GM23338 (cell line): ENCODE results near the gene POLR1E. TPM values are rescaled to one million over a fixed set of nuclear protein-coding genes. Genes with fewer than 3 reads are reported as not detected.

Experiments used
- ATAC-seq: fragments of 200-7000 bp; cut with Tn5 transposase; 3 replicates; pipeline ENCODE4 v1.9.1; 2020
- DNase-seq: peaks from one replicate; pipeline ENCODE4 v3.0.0-alpha.2; 2015; ENCODE audit warnings: low spot score
- H2AFZ ChIP-seq: fragments of 200-600 bp; sonication (generic); 2 replicates; pipeline ENCODE4 v1.8.0; 2016; ENCODE audit warnings: antibody characterized with exemption, mild to moderate bottlenecking, moderate library complexity
- H3F3A ChIP-seq: fragments of 200-600 bp; sonication (generic); replicated peaks from 2 replicates; pipeline ENCODE4 v1.8.0; 2017; ENCODE audit warnings: antibody characterized with exemption, mixed run types, low read depth
- H3K27ac ChIP-seq: fragments of 200-600 bp; sonication (generic); 2 replicates; pipeline ENCODE4 v1.6.1; 2016; ENCODE audit warnings: low read depth
- H3K27me3 ChIP-seq: fragments of 200-600 bp; sonication (generic); 2 replicates; pipeline ENCODE4 v1.8.0; 2016; ENCODE audit warnings: mild to moderate bottlenecking, mixed run types, moderate library complexity; ENCODE audit not compliant: insufficient read depth
- H3K36me3 ChIP-seq: fragments of 200-600 bp; sonication (generic); 2 replicates; pipeline ENCODE4 v1.8.0; 2016; ENCODE audit warnings: mild to moderate bottlenecking; ENCODE audit not compliant: insufficient read depth
- H3K4me1 ChIP-seq: fragments of 200-600 bp; sonication (generic); 2 replicates; pipeline ENCODE4 v1.8.0; 2016; ENCODE audit warnings: mild to moderate bottlenecking, moderate library complexity; ENCODE audit not compliant: insufficient read depth
- H3K4me2 ChIP-seq: fragments of 200-600 bp; sonication (generic); 2 replicates; pipeline ENCODE4 v1.7.1; 2017; ENCODE audit warnings: mixed run types
- H3K4me3 ChIP-seq: fragments of 200-600 bp; sonication (generic); 2 replicates; pipeline ENCODE4 v1.6.1; 2016; ENCODE audit warnings: mixed run types
- H3K79me2 ChIP-seq: fragments of 200-600 bp; sonication (generic); replicated peaks from 2 replicates; pipeline ENCODE4 v1.8.0; 2017; ENCODE audit warnings: mild to moderate bottlenecking; ENCODE audit not compliant: insufficient read depth
- H3K9me2 ChIP-seq: fragments of 200-600 bp; sonication (generic); 2 replicates; pipeline ENCODE4 v1.8.0; 2017; ENCODE audit not compliant: insufficient read depth
- H4K20me1 ChIP-seq: fragments of 200-600 bp; sonication (generic); replicated peaks from 2 replicates; pipeline ENCODE4 v1.8.0; 2017; ENCODE audit warnings: mild to moderate bottlenecking; ENCODE audit not compliant: insufficient read depth
- H3K27ac Mint-ChIP-seq: 2 replicates; pipeline ENCODE4 v1.8.0; 2020; ENCODE audit warnings: inconsistent platforms, mild to moderate bottlenecking, moderate library complexity, mixed read lengths
- H3K27me3 Mint-ChIP-seq: 3 replicates; pipeline ENCODE4 v1.8.0; 2022; ENCODE audit warnings: low read depth, mild to moderate bottlenecking, moderate library complexity, mixed read lengths, inconsistent platforms; ENCODE audit not compliant: insufficient read depth, poor library complexity
- H3K36me3 Mint-ChIP-seq: 3 replicates; pipeline ENCODE4 v1.8.0; 2021; ENCODE audit warnings: low read depth, mild to moderate bottlenecking, inconsistent platforms, moderate library complexity, mixed read lengths
- H3K4me1 Mint-ChIP-seq: 3 replicates; pipeline ENCODE4 v1.8.0; 2020; ENCODE audit warnings: mild to moderate bottlenecking, inconsistent platforms, mixed read lengths
- H3K4me3 Mint-ChIP-seq: 3 replicates; pipeline ENCODE4 v1.8.0; 2021; ENCODE audit warnings: moderate library complexity, mild to moderate bottlenecking, inconsistent platforms, mixed read lengths
- H3K9me3 Mint-ChIP-seq: 3 replicates; pipeline ENCODE4 v1.8.0; 2020; ENCODE audit warnings: moderate library complexity, mild to moderate bottlenecking, inconsistent platforms, mixed read lengths
- CREB1 ChIP-seq: fragments of 250-450 bp; sonication (Bioruptor Pico); IDR thresholded peaks from 2 replicates; pipeline ENCODE4 v1.5.0; 2020; ENCODE audit warnings: low read depth, mild to moderate bottlenecking, moderate library complexity
- ETS1 ChIP-seq: IDR thresholded peaks from 2 replicates; pipeline ENCODE4 v1.6.1; 2016; ENCODE audit warnings: antibody characterized with exemption
- EZH2 ChIP-seq: fragments of 200-600 bp; sonication (generic); IDR thresholded peaks from one replicate; pipeline ENCODE4 v1.8.0; 2017; ENCODE audit warnings: antibody characterized with exemption, mild to moderate bottlenecking, low read depth; ENCODE audit not compliant: unreplicated experiment
- NANOG ChIP-seq: IDR thresholded peaks from 2 replicates; pipeline ENCODE4 v1.6.1; 2016; ENCODE audit warnings: antibody characterized with exemption, borderline replicate concordance
- POLR2AphosphoS5 ChIP-seq: IDR thresholded peaks from 2 replicates; pipeline ENCODE4 v1.6.1; 2016; ENCODE audit warnings: antibody characterized with exemption, low read depth
- ZNF114 ChIP-seq: fragments of 250-450 bp; sonication (Bioruptor Pico); IDR thresholded peaks from 2 replicates; pipeline ENCODE4 v1.5.0; 2020; ENCODE audit warnings: mild to moderate bottlenecking, moderate library complexity
- ZNF331 ChIP-seq: fragments of 250-450 bp; sonication (Bioruptor Pico); IDR thresholded peaks from 2 replicates; pipeline ENCODE4 v1.5.0; 2020; ENCODE audit warnings: low read depth, mild to moderate bottlenecking, moderate library complexity
- polyA plus RNA-seq: library from polyadenylated mRNA; unstranded; fragments of >200 nt; fragmentation: Nextera tagmentation; extraction: Ambion mirVana; gene quantifications from 2 replicates; pipeline ENCODE4 v1.2.1, GENCODE V29; 2016
- total RNA-seq: library from RNA; depleted of rRNA; stranded (reverse); fragments of >200 nt; shearing (Covaris generic); gene quantifications from 2 replicates; pipeline ENCODE4 v1.2.3, GENCODE V29; 2014
- TF ChIP-seq, protein P1 (sequence below), 2 experiments: fragments of 200-600 bp in 1 of 2; sonication (generic) in 1 of 2; conservative IDR thresholded peaks; 2 replicates each; pipeline versions ENCODE4 v1.5.1 to v1.6.1; 2016 to 2017; ENCODE audit warnings: antibody characterized with exemption in 2 of 2, low read depth in 2 of 2, mild to moderate bottlenecking in 2 of 2, moderate library complexity in 1 of 2
- TF ChIP-seq, protein P2 (sequence below): IDR thresholded peaks from one replicate; pipeline ENCODE4 v1.6.1; 2018; ENCODE audit warnings: antibody characterized with exemption; ENCODE audit not compliant: unreplicated experiment
- TF ChIP-seq, protein P3 (sequence below): fragments of 250-450 bp; sonication (Bioruptor Pico); IDR thresholded peaks from 2 replicates; pipeline ENCODE4 v1.5.0; 2020; ENCODE audit warnings: mild to moderate bottlenecking, moderate library complexity

POLR1E gene
- total and polyA plus RNA-seq, 2 experiments from 2014 or later, result 19.2 to 45.5 TPM

DNA sequence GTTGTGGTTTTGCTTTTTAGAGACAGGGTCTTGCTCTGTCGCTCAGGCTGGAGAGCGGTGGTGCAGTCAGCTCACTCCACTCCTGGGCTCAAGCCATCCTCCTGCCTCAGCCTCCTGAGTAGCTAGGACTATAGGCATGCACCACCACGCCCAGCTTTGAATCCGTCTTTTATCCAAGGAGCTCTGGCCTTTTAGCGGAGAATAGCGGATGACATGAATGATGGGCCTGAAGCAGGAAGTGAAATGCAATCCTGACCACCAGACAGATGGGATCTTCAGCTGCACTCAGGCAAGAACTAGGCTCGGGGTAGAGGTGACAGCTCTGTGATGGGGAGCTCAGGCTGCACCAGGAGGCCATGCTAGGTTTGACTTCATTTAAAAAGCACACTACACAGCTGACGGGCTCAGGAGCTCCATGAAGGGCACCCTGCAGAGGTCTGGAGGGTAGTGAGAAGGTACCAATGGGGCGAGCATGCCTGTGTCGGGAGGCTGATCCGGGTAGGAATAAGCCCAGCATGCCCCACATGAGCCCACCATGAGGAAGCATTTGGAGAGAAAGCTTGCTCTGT lies 21.9 kb downstream of the POLR1E start:
- no peaks in the 10 kb centered on the region for H3K4me1 ChIP-seq
- H3K79me2 ChIP-seq, result no peaks in the 10 kb centered on the region
- H3K9me2 ChIP-seq, result no peaks in the 10 kb centered on the region
- TF ChIP-seq NANOG, result no peak
- no peak for TF ChIP-seq EZH2
- TF ChIP-seq ETS1, result no peak
- no peak for TF ChIP-seq ZNF331 (CRISPR knock-in tag)
- TF ChIP-seq, protein P1, sequence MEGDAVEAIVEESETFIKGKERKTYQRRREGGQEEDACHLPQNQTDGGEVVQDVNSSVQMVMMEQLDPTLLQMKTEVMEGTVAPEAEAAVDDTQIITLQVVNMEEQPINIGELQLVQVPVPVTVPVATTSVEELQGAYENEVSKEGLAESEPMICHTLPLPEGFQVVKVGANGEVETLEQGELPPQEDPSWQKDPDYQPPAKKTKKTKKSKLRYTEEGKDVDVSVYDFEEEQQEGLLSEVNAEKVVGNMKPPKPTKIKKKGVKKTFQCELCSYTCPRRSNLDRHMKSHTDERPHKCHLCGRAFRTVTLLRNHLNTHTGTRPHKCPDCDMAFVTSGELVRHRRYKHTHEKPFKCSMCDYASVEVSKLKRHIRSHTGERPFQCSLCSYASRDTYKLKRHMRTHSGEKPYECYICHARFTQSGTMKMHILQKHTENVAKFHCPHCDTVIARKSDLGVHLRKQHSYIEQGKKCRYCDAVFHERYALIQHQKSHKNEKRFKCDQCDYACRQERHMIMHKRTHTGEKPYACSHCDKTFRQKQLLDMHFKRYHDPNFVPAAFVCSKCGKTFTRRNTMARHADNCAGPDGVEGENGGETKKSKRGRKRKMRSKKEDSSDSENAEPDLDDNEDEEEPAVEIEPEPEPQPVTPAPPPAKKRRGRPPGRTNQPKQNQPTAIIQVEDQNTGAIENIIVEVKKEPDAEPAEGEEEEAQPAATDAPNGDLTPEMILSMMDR (conservative IDR thresholded peaks at IDR 0.05; ENCODE audit: low read depth in 2 of 2), result no peak
- TF ChIP-seq POLR2AphosphoS5, result no peak
- no peak for TF ChIP-seq CREB1 (CRISPR knock-in tag)
- TF ChIP-seq, protein P2, sequence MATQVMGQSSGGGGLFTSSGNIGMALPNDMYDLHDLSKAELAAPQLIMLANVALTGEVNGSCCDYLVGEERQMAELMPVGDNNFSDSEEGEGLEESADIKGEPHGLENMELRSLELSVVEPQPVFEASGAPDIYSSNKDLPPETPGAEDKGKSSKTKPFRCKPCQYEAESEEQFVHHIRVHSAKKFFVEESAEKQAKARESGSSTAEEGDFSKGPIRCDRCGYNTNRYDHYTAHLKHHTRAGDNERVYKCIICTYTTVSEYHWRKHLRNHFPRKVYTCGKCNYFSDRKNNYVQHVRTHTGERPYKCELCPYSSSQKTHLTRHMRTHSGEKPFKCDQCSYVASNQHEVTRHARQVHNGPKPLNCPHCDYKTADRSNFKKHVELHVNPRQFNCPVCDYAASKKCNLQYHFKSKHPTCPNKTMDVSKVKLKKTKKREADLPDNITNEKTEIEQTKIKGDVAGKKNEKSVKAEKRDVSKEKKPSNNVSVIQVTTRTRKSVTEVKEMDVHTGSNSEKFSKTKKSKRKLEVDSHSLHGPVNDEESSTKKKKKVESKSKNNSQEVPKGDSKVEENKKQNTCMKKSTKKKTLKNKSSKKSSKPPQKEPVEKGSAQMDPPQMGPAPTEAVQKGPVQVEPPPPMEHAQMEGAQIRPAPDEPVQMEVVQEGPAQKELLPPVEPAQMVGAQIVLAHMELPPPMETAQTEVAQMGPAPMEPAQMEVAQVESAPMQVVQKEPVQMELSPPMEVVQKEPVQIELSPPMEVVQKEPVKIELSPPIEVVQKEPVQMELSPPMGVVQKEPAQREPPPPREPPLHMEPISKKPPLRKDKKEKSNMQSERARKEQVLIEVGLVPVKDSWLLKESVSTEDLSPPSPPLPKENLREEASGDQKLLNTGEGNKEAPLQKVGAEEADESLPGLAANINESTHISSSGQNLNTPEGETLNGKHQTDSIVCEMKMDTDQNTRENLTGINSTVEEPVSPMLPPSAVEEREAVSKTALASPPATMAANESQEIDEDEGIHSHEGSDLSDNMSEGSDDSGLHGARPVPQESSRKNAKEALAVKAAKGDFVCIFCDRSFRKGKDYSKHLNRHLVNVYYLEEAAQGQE, result no peak
- TF ChIP-seq ZNF114, result no peak
- TF ChIP-seq, protein P3, sequence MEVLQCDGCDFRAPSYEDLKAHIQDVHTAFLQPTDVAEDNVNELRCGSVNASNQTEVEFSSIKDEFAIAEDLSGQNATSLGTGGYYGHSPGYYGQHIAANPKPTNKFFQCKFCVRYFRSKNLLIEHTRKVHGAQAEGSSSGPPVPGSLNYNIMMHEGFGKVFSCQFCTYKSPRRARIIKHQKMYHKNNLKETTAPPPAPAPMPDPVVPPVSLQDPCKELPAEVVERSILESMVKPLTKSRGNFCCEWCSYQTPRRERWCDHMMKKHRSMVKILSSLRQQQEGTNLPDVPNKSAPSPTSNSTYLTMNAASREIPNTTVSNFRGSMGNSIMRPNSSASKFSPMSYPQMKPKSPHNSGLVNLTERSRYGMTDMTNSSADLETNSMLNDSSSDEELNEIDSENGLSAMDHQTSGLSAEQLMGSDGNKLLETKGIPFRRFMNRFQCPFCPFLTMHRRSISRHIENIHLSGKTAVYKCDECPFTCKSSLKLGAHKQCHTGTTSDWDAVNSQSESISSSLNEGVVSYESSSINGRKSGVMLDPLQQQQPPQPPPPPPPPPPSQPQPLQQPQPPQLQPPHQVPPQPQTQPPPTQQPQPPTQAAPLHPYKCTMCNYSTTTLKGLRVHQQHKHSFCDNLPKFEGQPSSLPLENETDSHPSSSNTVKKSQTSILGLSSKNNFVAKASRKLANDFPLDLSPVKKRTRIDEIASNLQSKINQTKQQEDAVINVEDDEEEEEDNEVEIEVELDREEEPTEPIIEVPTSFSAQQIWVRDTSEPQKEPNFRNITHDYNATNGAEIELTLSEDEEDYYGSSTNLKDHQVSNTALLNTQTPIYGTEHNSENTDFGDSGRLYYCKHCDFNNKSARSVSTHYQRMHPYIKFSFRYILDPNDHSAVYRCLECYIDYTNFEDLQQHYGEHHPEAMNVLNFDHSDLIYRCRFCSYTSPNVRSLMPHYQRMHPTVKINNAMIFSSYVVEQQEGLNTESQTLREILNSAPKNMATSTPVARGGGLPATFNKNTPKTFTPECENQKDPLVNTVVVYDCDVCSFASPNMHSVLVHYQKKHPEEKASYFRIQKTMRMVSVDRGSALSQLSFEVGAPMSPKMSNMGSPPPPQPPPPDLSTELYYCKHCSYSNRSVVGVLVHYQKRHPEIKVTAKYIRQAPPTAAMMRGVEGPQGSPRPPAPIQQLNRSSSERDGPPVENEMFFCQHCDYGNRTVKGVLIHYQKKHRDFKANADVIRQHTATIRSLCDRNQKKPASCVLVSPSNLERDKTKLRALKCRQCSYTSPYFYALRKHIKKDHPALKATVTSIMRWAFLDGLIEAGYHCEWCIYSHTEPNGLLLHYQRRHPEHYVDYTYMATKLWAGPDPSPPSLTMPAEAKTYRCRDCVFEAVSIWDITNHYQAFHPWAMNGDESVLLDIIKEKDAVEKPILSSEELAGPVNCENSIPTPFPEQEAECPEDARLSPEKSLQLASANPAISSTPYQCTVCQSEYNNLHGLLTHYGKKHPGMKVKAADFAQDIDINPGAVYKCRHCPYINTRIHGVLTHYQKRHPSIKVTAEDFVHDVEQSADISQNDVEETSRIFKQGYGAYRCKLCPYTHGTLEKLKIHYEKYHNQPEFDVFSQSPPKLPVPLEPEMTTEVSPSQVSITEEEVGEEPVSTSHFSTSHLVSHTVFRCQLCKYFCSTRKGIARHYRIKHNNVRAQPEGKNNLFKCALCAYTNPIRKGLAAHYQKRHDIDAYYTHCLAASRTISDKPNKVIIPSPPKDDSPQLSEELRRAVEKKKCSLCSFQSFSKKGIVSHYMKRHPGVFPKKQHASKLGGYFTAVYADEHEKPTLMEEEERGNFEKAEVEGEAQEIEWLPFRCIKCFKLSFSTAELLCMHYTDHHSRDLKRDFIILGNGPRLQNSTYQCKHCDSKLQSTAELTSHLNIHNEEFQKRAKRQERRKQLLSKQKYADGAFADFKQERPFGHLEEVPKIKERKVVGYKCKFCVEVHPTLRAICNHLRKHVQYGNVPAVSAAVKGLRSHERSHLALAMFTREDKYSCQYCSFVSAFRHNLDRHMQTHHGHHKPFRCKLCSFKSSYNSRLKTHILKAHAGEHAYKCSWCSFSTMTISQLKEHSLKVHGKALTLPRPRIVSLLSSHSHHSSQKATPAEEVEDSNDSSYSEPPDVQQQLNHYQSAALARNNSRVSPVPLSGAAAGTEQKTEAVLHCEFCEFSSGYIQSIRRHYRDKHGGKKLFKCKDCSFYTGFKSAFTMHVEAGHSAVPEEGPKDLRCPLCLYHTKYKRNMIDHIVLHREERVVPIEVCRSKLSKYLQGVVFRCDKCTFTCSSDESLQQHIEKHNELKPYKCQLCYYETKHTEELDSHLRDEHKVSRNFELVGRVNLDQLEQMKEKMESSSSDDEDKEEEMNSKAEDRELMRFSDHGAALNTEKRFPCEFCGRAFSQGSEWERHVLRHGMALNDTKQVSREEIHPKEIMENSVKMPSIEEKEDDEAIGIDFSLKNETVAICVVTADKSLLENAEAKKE (CRISPR knock-in tag), result no peak
- no peak overlapping the region for H3K27ac ChIP-seq
- no peak overlapping the region for H3K4me2 ChIP-seq
- Mint-ChIP-seq H3K9me3 (no peaks in the 10 kb centered on the region), H3K27ac (no peak overlapping the region), H3K4me1 (no peaks in the 10 kb centered on the region; the same call in 2 of the 3 replicates), H3K27me3 (peaks cover 7% of the 10 kb centered on the region), H3K4me3 (no peak overlapping the region), H3K36me3 (peaks cover 26% of the 10 kb centered on the region)
- H2AFZ ChIP-seq, result no peak overlapping the region
- peaks cover 17% of the 10 kb centered on the region; the same call in 1 of the 2 replicates for H3K36me3 ChIP-seq
- ATAC-seq (no peak), DNase-seq (no peak)
- H3K4me3 ChIP-seq, result no peak overlapping the region
- H3F3A ChIP-seq, result no peaks in the 10 kb centered on the region
- H3K27me3 ChIP-seq, result no peaks in the 10 kb centered on the region
- peaks cover 17% of the 10 kb centered on the region for H4K20me1 ChIP-seq
